Astrocyte (in vitro differentiated cells and primary cell): Measurements from ENCODE around the gene TJP1.

Experiments used
- EZH2 ChIP-seq: IDR thresholded peaks from 2 replicates; pipeline ENCODE4 v1.6.1; 2012; ENCODE audit warnings: mild to moderate bottlenecking, low read length, inconsistent platforms; ENCODE audit not compliant: insufficient read depth
- TF ChIP-seq, protein P1 (sequence below): IDR thresholded peaks from 2 replicates; pipeline ENCODE4 v1.5.1; 2011; ENCODE audit warnings: low read depth, mild to moderate bottlenecking, inconsistent platforms, low read length, moderate library complexity; ENCODE audit not compliant: insufficient read depth

DNA sequence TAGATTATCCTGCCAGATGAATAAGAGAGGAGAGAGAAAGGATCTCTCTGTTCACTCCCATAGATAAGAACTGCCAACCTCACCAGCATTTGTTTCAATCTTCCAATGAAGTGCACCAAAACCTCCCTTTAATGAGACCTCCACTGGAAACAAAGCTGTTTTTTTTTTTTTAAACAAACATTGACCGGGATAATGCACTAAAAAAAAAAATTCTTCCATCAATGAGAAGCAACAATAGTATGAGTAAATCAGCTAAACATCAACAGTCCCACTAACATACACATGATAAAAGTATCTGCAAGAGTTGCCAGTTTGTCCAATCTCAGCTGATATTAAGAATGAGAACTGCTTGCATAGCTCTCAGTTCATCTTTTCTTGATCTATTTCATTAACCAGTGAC is 19.9 kb downstream of the TJP1 start:
- TF ChIP-seq, protein P1, sequence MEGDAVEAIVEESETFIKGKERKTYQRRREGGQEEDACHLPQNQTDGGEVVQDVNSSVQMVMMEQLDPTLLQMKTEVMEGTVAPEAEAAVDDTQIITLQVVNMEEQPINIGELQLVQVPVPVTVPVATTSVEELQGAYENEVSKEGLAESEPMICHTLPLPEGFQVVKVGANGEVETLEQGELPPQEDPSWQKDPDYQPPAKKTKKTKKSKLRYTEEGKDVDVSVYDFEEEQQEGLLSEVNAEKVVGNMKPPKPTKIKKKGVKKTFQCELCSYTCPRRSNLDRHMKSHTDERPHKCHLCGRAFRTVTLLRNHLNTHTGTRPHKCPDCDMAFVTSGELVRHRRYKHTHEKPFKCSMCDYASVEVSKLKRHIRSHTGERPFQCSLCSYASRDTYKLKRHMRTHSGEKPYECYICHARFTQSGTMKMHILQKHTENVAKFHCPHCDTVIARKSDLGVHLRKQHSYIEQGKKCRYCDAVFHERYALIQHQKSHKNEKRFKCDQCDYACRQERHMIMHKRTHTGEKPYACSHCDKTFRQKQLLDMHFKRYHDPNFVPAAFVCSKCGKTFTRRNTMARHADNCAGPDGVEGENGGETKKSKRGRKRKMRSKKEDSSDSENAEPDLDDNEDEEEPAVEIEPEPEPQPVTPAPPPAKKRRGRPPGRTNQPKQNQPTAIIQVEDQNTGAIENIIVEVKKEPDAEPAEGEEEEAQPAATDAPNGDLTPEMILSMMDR, result no peak
- TF ChIP-seq EZH2, result no peak
